MCF 10A (cell line): ENCODE data around the gene DPCD. TPM values are rescaled to one million over a fixed set of nuclear protein-coding genes. Genes with fewer than 3 reads are reported as not detected.

Experiments used
- BruUV-seq: library from RNA; stranded (reverse); fragments of 400-500 nt; replicated peaks from 2 replicates; lab custom pipeline; 2021; lab: Mats Ljungman, UMichigan
- CTCF ChIA-PET: fragments of 300-600 bp; sonication (Branson Sonifier 250); formaldehyde crosslinking; extraction: SDS; loops from one replicate; lab custom pipeline; 2021; ENCODE audit warnings: antibody characterized with exemption, inconsistent platforms; lab: Yijun Ruan, JAX
- POLR2A ChIA-PET: fragments of 300-600, 350-650 bp; sonication (Branson Sonifier 250); formaldehyde crosslinking; extraction: SDS; loops from one replicate; lab custom pipeline; 2020; ENCODE audit warnings: antibody characterized with exemption, inconsistent platforms; lab: Yijun Ruan, JAX
- DNase-seq: peaks from one replicate; pipeline ENCODE4 v3.0.0-alpha.2; 2018; ENCODE audit not compliant: unreplicated experiment
- H3K27ac Mint-ChIP-seq: one replicate; pipeline ENCODE4 v1.8.0; 2022; ENCODE audit warnings: mild to moderate bottlenecking, low read depth, mixed read lengths; ENCODE audit not compliant: unreplicated experiment
- H3K27me3 Mint-ChIP-seq: one replicate; pipeline ENCODE4 v1.8.0; 2022; ENCODE audit warnings: mixed read lengths; ENCODE audit not compliant: insufficient read depth, unreplicated experiment
- H3K36me3 Mint-ChIP-seq: one replicate; pipeline ENCODE4 v1.8.0; 2022; ENCODE audit warnings: mild to moderate bottlenecking, moderate library complexity, mixed read lengths; ENCODE audit not compliant: insufficient read depth, unreplicated experiment
- H3K4me1 Mint-ChIP-seq: one replicate; pipeline ENCODE4 v1.8.0; 2022; ENCODE audit warnings: mixed read lengths; ENCODE audit not compliant: insufficient read depth, unreplicated experiment
- H3K4me3 Mint-ChIP-seq: one replicate; pipeline ENCODE4 v1.8.0; 2022; ENCODE audit warnings: mild to moderate bottlenecking, moderate library complexity, mixed read lengths; ENCODE audit not compliant: unreplicated experiment
- H3K9me3 Mint-ChIP-seq: one replicate; pipeline ENCODE4 v1.8.0; 2022; ENCODE audit warnings: mixed read lengths; ENCODE audit not compliant: unreplicated experiment
- CTCF ChIP-seq: fragments of 200-600 bp; IDR thresholded peaks from one replicate; pipeline ENCODE4 v1.8.0; 2022; ENCODE audit warnings: antibody characterized with exemption, mild to moderate bottlenecking; ENCODE audit not compliant: unreplicated experiment
- intact Hi-C: fragments of 100-400 bp; cut with micrococcal nuclease; formaldehyde crosslinking; loops from 2 replicates; pipeline ENCODE4 v1.14.1; 2022
- total RNA-seq: library from RNA; stranded (reverse); gene quantifications from 2 replicates; pipeline ENCODE4 v1.2.3, GENCODE V29; 2022

DPCD gene
- total RNA-seq, 1 experiment from 2014 or later = 24.2 TPM

GRCh38 chr10:101572126-101572525 is 16.0 kb upstream of the DPCD start:
- Mint-ChIP-seq H3K36me3 (peaks cover 14% of the 10 kb centered on the region), H3K9me3 (no peaks in the 10 kb centered on the region), H3K27ac (no peak overlapping the region), H3K27me3 (no peaks in the 10 kb centered on the region), H3K4me1 (peaks cover 5% of the 10 kb centered on the region), H3K4me3 (no peak overlapping the region)
- DNase-seq = no peak
- no peak for TF ChIP-seq CTCF
- no TSS peak for BruUV-seq
- intact Hi-C loops = no loop called here
- CTCF ChIA-PET = interaction anchor here (1.2 to 7.7 kb wide), 7 partner anchors 9 to 365 kb away, joined by 5 to 118 read pairs (median 13); partner anchors contain the start of genes DPCD and POLL
- POLR2A ChIA-PET = interaction anchor here (0.6 to 3.3 kb wide), 7 partner anchors 13 to 358 kb away, joined by 3 to 15 read pairs (median 3); partner anchors contain the start of gene NPM3

GRCh38 chr10:101572785-101573184 is 15.3 kb upstream of the DPCD start:
- intact Hi-C loops = no loop called here
- TF ChIP-seq CTCF = no peak
- no peak for DNase-seq
- Mint-ChIP-seq H3K27me3 (no peaks in the 10 kb centered on the region), H3K27ac (no peak overlapping the region), H3K4me1 (peaks cover 5% of the 10 kb centered on the region), H3K4me3 (no peak overlapping the region), H3K36me3 (peaks cover 16% of the 10 kb centered on the region), H3K9me3 (no peaks in the 10 kb centered on the region)
- ChIA-PET CTCF (interaction anchor here (3.7 to 7.7 kb wide), 2 partner anchors 105 to 359 kb away, joined by 17 to 118 read pairs; no protein-coding TSS in a partner anchor), POLR2A (interaction anchor here (0.8 to 3.3 kb wide), 3 partner anchors 129 to 359 kb away, joined by 3 to 15 read pairs (median 3); no protein-coding TSS in a partner anchor)
- BruUV-seq = no TSS peak

GRCh38 chr10:101573885-101574753 is 14.0 kb upstream of the DPCD start:
- no peak for TF ChIP-seq CTCF
- intact Hi-C loops = no loop called here
- POLR2A ChIA-PET = no interaction called here
- H3K27ac Mint-ChIP-seq = no peak overlapping the region
- CTCF ChIA-PET = interaction anchor here (0.7 to 7.7 kb wide), 3 partner anchors 13 to 360 kb away, joined by 3 to 118 read pairs (median 3); no protein-coding TSS in a partner anchor
- no peaks in the 10 kb centered on the region for H3K27me3 Mint-ChIP-seq
- H3K4me1 Mint-ChIP-seq = peaks cover 5% of the 10 kb centered on the region
- no peak for DNase-seq
- H3K36me3 Mint-ChIP-seq = peaks cover 23% of the 10 kb centered on the region
- H3K4me3 Mint-ChIP-seq = no peak overlapping the region
- no TSS peak for BruUV-seq
- H3K9me3 Mint-ChIP-seq = no peaks in the 10 kb centered on the region

- ChIA-PET CTCF (interaction anchor here (0.6 to 1.9 kb wide), 4 partner anchors 14 to 361 kb away, joined by 3 to 9 read pairs (median 3); no protein-coding TSS in a partner anchor), POLR2A (interaction anchor here (2.1 kb wide), 1 partner anchor 13 kb away, joined by 13 read pairs; the partner anchor contains the start of genes DPCD and POLL)
- Mint-ChIP-seq H3K36me3 (peaks cover 23% of the 10 kb centered on the region), H3K9me3 (no peaks in the 10 kb centered on the region), H3K4me3 (no peak overlapping the region), H3K4me1 (peaks cover 5% of the 10 kb centered on the region), H3K27ac (no peak overlapping the region), H3K27me3 (no peaks in the 10 kb centered on the region)
- no peak for DNase-seq
- no peak for TF ChIP-seq CTCF
- intact Hi-C loops = no loop called here
- no TSS peak for BruUV-seq
These were observed 13.0 kb upstream of the DPCD start for GRCh38 chr10:101575091-101575490.
